Mucosa of descending colon (tissue), 3 donors: ENCODE measurements around the gene NBEAL2. TPM values are rescaled to one million over a fixed set of nuclear protein-coding genes. Genes with fewer than 3 reads are reported as not detected.
A peak's percentile ranks its signal among the peaks of the same experiment; 100 is the strongest.

Experiments used
- ATAC-seq: fragments of 200-7000 bp; cut with Tn5 transposase; one replicate; pipeline ENCODE4 v1.9.1; 2020; ENCODE audit warnings: mild to moderate bottlenecking, moderate library complexity
- DNase-seq, 3 donors: peaks; one replicate each; pipeline ENCODE4 v3.0.0-alpha.2; 2020
- H3K36me3 ChIP-seq: fragments of 200-600 bp; one replicate; pipeline ENCODE4 v1.8.0; 2021; ENCODE audit warnings: low read depth, mild to moderate bottlenecking
- H3K4me1 ChIP-seq: fragments of 200-600 bp; one replicate; pipeline ENCODE4 v1.8.0; 2021; ENCODE audit warnings: low read depth, mild to moderate bottlenecking
- H3K4me3 ChIP-seq: fragments of 200-600 bp; one replicate; pipeline ENCODE4 v1.8.0; 2021; ENCODE audit warnings: mild to moderate bottlenecking
- H3K9me3 ChIP-seq: fragments of 200-600 bp; one replicate; pipeline ENCODE4 v1.8.0; 2021; ENCODE audit warnings: mild to moderate bottlenecking
- CTCF ChIP-seq: fragments of 200-600 bp; IDR thresholded peaks from one replicate; pipeline ENCODE4 v1.8.0; 2022; ENCODE audit warnings: antibody characterized with exemption, mild to moderate bottlenecking
- intact Hi-C, 2 donors: fragments of 100-400 bp; cut with DNase I in 1 of 2; cut with micrococcal nuclease in 1 of 2; formaldehyde crosslinking; loops; one replicate each; pipeline versions ENCODE4 v1.11.0 to v1.11.1; 2022; cut with DNase I, micrococcal nuclease
- total RNA-seq, 3 donors: library from RNA; stranded (reverse); fragmentation: NEBNext Ultra II Directional in 2 of 3; extraction: Animal tissue kit (Norgen Biotek cat#: 25700) in 2 of 3; gene quantifications; one replicate each; pipeline versions ENCODE4 v1.2.1 to v1.2.4, GENCODE V29; 2021 to 2023
- donor health status: DM: no; HTN: no; CAD: no; lungs with moderate emphysema.
- donor health status: DM: no; HTN: no; CAD: no.
- donor health status: DM: no; HTN: yes; CAD: no.

Gene NBEAL2
- total RNA-seq, 3 donors from 2014 or later, result 49.2 to 94.0 (median 53.7) TPM

- TF ChIP-seq CTCF, result no peak
- ATAC-seq, result no peak
- intact Hi-C loops, result no loop called here
Observed at GRCh38 chr3:47047673-47048072, 68.2 kb downstream of the NBEAL2 start.

GRCh38 chr3:47054412-47054811 is 74.9 kb downstream of the NBEAL2 start:
- Histone ChIP-seq H3K4me1 (no peaks in the 10 kb centered on the region), H3K9me3 (no peaks in the 10 kb centered on the region), H3K36me3 (no peaks in the 10 kb centered on the region), H3K4me3 (no peak overlapping the region)
- DNase-seq (no peak), ATAC-seq (no peak)
- TF ChIP-seq CTCF, result no peak
- intact Hi-C loops, result no loop called here

More at GRCh38 chr3:47047673-47048072, 68.2 kb downstream of the NBEAL2 start:
- no peak overlapping the region for H3K4me3 ChIP-seq
- no peaks in the 10 kb centered on the region for H3K9me3 ChIP-seq
- no peak for DNase-seq
- H3K36me3 ChIP-seq, result no peaks in the 10 kb centered on the region
- H3K4me1 ChIP-seq, result no peaks in the 10 kb centered on the region

- no peak overlapping the region for H3K4me3 ChIP-seq
- H3K4me1 ChIP-seq, result no peaks in the 10 kb centered on the region
- H3K36me3 ChIP-seq, result no peaks in the 10 kb centered on the region
- no peaks in the 10 kb centered on the region for H3K9me3 ChIP-seq
- intact Hi-C loops, result no loop called here
- TF ChIP-seq CTCF, result no peak
- ATAC-seq (no peak), DNase-seq (no peak)
Observed at GRCh38 chr3:47056705-47057104, 77.2 kb downstream of the NBEAL2 start.

- TF ChIP-seq CTCF, result no peak
- no peaks in the 10 kb centered on the region for H3K9me3 ChIP-seq
- no peak overlapping the region for H3K4me3 ChIP-seq
- peak; percentile 54 for ATAC-seq
- intact Hi-C loops, result no loop called here
- H3K36me3 ChIP-seq, result peaks cover 3% of the 10 kb centered on the region
- no peaks in the 10 kb centered on the region for H3K4me1 ChIP-seq
- DNase-seq, result no peak
Observed at GRCh38 chr3:47057212-47057671, 77.8 kb downstream of the NBEAL2 start.

Other genes starting within 250 kb of the NBEAL2 start
- 1 to 10 TPM in 2 of 3 donors, under 1 TPM in 1; 0.32 to 3.1 (median 1.2) TPM for gene MYL3, start 116.2 kb upstream of the NBEAL2 start, total RNA-seq
- gene PTH1R, start 101.9 kb upstream of the NBEAL2 start, total RNA-seq, result 1 to 10 TPM in 2 of 3 donors, under 1 TPM in 1; 0.87 to 4.6 (median 1.9) TPM
- gene CCDC12, start 2.9 kb upstream of the NBEAL2 start, total RNA-seq, result 10 to 100 TPM; 40.7 to 59.2 (median 45.0) TPM
- 10 to 100 TPM; 41.5 to 71.1 (median 50.4) TPM for gene SETD2, start 184.4 kb downstream of the NBEAL2 start, total RNA-seq